GM18519 (cell line): Measurements from ENCODE around the gene TRAPPC6A.

Source experiments
- ATAC-seq: cut with Tn5 transposase; IDR thresholded peaks from one replicate; pipeline ENCODE4 v1.9.1; 2021; ENCODE audit warnings: mild to moderate bottlenecking, moderate library complexity; ENCODE audit not compliant: unreplicated experiment, low FRiP score

TRAPPC6A gene

DNA sequence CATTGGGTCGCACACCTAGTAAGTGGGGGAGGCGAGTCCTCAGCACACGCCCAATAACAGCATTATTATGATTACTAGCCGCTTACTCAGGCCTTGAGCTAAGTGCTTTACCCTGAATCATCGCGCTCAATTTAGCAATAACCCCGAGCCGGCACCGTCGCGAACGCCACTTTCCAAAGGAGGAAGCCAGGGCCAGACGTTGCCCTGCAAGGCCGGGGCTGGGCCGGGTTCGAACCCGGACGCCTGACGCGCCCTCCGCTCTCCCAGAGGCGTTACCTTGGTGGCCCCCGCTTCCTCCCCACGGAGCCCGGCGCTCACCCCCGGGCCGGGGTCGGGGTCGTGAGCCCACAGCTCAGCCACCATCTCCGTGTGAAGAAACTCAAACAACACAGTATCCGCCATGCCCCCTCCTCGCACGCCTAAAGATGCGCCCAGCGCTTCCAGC, at the start of gene TRAPPC6A:
Gene TRAPPC6A (minus strand): TSS at position 421 of the 445 bp plus-strand sequence. CDS start 19 bp downstream, at position 402.
- no peak for ATAC-seq

DNA sequence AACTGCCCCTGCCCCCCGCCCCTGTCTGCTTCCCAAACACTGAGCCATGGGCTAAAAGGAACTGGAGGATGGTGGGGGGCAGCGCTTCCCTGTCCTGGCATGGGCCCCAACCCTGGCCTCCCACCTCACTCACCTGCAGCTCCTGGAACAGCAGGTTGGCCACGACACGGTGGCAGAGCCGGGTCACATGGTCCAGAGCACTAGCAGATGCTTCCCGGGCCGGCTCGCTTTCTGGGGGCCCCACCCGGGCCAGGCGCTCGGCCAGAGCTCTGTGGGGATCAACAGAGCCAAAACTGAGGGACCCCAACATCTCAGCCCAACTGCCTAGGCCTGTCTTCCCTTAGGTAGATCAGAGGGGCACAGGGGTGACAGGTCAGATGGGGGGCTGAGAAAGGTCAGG, 46.6 kb upstream of the TRAPPC6A start:
- ATAC-seq: no peak

DNA sequence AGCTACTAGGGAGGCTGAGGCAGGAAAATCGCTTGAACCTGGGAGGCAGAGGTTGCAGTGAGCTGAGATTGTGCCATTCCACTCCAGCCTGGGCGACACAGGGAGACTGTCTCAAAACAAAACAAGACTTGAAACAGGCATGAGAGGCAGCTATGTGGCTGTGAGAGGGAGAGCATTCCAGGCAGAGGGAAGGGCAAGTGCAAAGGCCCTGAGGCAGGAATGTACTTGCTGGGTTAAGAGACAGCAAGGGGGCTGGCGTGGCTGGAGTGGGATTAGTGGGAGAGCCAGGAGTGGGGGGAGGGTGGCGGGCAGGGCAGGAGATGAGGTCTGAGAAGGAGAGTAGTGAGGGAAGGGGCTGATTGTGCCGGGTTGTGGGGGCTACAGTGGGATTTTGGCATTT, 45.8 kb upstream of the TRAPPC6A start:
- no peak for ATAC-seq

GRCh38 chr19:45222724-45223123, 44.7 kb upstream of the TRAPPC6A start:
- ATAC-seq: no peak

DNA sequence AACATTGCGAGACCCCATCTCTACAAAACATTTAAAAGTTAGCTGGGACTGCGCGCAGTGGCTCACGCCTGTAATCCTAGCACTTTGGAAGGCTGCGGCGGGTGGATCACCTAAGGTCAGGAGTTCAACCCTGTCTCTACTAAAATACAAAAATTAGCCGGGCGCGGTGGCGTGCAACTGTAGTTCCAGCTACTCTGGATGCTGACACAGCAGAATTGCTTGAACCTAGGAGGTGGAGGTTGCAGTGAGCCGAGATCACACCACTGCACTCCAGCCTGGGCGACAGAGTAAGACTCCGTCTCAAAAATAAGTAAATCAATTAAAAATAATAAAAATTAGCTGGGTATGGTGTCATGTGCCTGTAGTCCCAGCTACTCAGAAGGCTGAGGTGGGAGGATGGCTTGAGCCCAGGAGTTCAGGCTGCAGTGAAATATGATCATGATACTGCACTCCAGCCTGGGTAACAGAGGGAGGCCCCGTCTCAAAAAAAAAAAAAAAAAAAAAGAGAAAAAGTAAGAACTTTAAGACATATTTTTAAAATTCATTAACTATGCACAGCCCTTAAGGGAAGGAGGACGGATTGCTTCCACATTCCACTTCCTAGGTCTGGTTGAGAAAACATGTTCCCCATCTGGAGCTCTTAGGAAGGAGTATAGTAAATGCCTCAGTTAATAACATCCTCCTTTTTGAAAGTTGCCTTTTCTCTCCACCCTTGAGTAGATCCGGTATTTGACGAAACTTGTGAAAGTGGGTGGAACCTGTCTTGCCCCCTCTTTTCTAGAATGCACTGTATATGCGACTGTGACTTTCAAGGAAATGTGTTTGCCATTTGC, 41.1 kb upstream of the TRAPPC6A start:
- ATAC-seq: no peak

DNA sequence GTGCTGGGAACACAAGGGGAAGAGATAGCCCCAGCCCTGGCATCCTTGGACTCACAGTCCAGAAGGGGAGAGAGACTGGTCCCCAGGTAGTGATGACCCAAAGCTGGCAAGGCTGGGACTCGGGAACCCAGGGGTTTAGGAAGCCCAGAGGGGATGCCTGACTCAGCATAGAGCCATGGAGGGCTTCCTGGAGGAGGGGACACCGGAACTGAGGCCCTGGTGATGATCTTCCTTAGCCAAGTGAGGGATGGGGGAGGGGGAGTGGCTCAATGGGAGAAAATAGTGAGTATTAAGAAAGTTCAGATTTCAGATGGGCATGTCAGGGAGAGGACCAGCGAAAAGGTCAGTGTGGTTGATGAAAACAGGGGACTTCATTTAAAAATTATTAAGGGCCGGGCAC, 40.4 kb upstream of the TRAPPC6A start:
- ATAC-seq: no peak

DNA sequence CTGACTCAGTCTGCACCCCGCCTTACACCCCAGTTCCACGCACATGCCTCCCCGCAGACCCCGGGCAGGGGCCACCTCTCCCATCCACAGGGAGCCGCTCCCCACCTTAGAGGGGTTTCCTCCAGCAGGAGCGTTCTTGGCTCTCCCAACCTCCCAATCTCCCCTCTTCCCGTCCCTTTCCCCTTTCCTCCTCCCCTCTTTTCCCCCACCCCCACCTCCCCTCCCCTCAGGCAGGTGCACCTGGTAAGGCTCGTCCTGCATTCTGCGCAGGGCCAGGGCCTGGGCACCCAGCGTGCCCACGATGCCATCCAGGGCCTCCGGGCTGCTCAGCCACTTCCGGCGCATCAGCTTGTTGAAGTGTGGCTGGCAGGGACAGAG, 39.9 kb upstream of the TRAPPC6A start:
- no peak for ATAC-seq

DNA sequence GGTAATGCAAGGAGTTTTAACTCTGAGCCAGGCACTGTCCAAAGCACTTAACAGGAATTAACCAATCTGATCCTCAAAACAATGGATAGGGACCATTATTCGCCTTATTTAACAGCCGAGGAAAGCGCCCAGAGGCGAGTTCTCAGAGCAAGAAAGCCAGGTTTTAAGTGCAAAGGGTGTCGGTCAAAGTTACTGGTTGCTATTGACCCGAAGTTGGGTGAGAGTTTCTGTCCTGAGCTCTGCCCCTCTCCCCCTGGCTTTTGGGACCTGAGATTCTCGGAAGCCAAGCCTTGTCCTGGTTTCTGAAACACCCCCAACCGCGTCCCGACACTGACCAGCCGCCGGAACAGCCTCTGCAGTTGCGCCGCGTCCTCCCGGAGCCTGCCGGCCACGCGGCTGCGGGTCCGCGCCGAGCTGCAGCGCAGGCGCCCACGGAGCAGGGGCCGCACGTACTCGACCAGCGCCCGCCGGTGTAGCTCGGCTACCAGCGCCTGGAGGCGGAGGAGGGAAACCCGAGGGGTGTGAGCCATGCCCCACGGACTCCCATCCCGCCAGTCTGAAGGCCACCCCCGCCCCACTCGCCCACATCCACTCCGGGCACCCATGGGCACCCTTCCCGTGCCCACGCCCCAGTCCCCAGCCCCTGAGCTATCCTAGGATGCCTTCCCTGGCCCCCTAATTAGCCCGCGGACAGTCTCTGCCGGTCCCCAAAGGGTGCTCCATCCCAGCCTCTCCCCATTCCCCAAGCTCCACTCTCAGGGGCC, 39.3 kb upstream of the TRAPPC6A start:
- ATAC-seq: no peak

GRCh38 chr19:45216667-45217066, 38.6 kb upstream of the TRAPPC6A start:
- ATAC-seq: no peak

DNA sequence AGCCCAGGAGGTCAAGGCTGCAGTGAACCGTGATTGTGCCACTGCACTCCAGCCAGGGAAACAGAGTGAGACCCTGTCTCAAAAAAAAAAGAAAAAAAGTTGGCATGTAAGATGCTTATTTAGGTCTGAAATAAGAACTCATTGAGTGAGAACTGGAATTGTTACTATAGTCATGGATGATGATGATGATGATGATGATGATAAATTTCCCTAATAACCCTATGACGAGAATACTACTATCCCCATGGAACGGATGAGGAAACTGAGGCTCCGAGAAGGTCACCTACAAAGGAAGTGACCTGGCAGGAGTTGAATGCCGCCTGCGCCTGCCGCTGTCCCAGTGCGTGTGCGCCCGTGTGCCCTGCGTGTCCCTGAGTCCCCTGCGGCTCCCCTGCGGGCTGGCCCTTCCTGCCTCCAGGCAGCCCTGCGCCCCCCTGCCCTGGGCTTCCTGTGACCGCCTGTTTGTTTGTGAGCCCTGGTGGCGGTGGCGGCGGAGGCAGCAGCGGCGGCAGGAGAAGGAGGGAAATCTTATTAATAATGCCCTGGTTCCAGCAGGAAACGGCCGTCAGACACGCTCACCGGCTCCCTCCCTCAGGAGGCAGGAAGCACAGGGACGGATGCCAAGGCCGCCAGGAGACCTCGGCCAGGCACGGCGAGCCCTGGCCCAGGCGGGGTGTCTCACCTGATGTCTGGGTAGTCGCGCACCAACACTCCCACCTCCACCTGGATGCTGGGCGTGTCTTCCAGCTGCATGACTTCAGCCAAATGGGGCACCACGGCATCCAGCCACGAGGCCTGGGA, 37.6 kb upstream of the TRAPPC6A start:
- no peak for ATAC-seq

- ATAC-seq: no peak
These were observed 35.0 kb upstream of the TRAPPC6A start for GRCh38 chr19:45213031-45213430.

GRCh38 chr19:45211751-45212381, 33.8 kb upstream of the TRAPPC6A start:
- no peak for ATAC-seq

GRCh38 chr19:45206328-45206727, 28.3 kb upstream of the TRAPPC6A start:
- ATAC-seq: no peak

- no peak for ATAC-seq
These were observed 27.8 kb upstream of the TRAPPC6A start for GRCh38 chr19:45205810-45206209.

GRCh38 chr19:45202637-45203036, 24.6 kb upstream of the TRAPPC6A start:
- ATAC-seq: no peak

DNA sequence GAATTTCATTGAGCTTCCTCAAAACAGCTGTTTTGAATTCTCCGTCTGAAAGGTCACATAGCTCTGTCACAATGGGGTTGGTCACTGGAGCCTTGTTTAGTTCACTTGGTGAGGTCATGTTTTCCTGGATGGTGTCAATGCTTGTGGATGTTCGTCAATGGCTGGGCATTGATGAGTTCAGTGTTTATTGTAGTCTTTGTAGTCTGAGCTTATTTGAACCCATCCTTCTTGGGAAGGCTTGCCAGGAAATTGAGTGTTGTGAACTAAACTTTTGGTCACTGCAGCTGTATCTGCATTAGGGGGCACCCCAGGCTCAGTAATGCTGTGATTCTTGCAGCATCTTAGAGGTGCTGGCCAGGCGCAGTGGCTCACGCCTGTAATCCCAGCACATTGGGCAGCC, 22.5 kb upstream of the TRAPPC6A start:
- no peak for ATAC-seq

- no peak for ATAC-seq
These were observed 17.7 kb upstream of the TRAPPC6A start for GRCh38 chr19:45195764-45196163.

GRCh38 chr19:45191375-45191774, 13.3 kb upstream of the TRAPPC6A start:
- ATAC-seq: no peak

DNA sequence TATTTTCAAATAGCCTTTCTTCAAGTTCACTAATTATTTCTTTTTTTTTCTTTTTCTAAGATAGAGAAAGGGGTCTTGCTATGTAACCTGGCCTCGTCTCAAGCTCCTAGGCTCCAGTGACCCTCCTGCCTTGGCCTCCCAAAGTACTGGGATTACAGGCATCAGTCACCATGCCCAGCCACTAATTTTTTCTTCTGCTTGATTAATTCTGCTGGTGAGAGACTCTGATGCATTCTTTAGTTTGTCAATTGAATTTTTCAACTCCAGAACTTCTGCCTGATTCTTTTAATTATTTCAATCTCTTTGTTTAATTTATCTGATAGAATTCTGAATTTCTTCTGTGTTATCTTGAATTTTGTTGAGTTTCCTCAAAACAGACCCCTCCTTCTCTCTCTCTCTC, 11.9 kb upstream of the TRAPPC6A start:
- no peak for ATAC-seq

DNA sequence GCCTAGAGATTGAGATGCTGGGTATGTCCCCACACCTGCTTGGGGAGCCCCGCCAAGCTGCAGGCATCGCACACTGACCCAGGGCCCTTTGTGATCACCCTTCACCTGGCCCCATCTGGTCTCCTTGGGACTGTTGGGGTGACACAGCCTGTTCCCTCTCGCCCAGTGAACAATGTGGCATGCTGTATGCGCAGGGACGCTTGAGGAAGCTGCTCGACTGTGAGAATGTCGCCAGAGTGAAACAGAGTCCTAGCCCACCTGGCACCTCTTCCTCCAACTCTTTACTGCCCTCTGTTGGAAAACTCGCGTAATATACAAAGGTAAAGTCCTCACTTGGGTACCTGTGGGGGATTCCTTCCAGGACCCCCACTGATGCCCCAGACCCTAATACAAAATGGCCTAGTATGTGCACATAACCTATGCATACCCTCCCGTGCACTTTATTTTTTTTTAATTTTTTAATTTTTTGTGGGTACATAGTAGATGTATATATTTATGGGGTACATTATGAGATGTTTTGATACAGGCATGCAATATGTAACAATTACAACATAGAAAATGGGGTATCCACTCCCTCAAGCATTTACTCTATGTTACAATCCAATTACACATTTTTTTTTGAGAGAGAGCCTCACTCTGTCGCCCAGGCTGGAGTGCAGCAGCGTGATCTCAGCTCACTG, 9.5 kb upstream of the TRAPPC6A start:
- ATAC-seq: no peak
